COLO668 (cell line): ENCODE measurements around the gene MPST.
A peak's percentile ranks its signal among the peaks of the same experiment; 100 is the strongest.

ENCODE experiments used
- DNase-seq: peaks from one replicate; lab custom pipeline; 2025; ENCODE audit not compliant: unreplicated experiment; lab: John Stamatoyannopoulos, UW

Gene MPST

GRCh38 chr22:37021710-37022482 is 2.4 kb downstream of the MPST start:
- DNase-seq, result peak; percentile 54

GRCh38 chr22:37022483-37023337 is 3.2 kb downstream of the MPST start:
- no peak for DNase-seq

DNA sequence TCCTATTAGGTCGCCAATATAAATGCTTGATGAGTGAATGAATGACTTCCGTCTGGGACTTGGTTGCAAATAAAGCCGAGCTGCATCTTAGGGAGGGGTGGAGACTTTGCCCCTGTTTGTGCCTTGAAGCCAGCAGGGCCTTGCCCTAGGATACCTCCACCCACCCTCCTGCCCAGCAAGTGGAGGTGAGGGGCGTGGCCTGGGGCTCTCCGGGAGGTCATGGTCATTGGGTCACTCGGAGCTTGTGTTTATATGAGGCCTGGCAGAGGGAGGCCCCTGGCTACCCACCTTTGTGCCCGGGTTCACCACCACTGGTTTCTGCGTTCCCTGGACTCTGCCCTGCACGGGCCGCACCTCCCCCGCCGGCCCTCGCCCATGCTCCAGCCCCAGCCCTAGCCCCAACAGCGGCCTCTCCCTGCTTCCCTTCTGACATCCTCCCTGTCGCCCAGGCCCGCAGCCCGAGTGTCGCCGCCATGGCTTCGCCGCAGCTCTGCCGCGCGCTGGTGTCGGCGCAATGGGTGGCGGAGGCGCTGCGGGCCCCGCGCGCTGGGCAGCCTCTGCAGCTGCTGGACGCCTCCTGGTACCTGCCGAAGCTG is 4.3 kb downstream of the MPST start:
- no peak for DNase-seq

DNA sequence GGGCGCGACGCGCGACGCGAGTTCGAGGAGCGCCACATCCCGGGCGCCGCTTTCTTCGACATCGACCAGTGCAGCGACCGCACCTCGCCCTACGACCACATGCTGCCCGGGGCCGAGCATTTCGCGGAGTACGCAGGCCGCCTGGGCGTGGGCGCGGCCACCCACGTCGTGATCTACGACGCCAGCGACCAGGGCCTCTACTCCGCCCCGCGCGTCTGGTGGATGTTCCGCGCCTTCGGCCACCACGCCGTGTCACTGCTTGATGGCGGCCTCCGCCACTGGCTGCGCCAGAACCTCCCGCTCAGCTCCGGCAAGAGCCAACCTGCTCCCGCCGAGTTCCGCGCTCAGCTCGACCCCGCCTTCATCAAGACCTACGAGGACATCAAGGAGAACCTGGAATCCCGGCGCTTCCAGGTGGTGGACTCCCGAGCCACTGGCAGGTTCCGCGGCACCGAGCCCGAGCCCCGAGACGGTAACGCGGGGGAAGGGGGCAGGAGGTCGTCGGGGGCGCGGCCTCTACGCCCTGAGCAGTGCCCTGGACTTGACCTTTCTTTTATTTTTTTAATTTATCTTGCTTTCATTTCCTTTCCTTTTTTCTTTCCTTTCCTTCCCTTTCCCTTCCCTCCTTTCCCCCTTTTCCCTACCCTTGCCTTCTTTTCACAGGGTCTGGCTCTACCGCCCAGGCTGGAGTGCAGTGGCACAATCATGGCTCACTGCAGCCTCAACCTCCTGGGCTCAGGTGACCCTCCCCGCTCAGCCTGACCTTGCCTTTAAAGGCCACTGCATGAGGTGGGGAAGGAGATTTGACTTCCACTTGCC is 5.0 kb downstream of the MPST start:
- DNase-seq, result no peak

GRCh38 chr22:37025500-37026070 is 6.0 kb downstream of the MPST start:
- DNase-seq, result no peak

GRCh38 chr22:37026325-37026724 is 6.8 kb downstream of the MPST start:
- DNase-seq, result no peak

DNA sequence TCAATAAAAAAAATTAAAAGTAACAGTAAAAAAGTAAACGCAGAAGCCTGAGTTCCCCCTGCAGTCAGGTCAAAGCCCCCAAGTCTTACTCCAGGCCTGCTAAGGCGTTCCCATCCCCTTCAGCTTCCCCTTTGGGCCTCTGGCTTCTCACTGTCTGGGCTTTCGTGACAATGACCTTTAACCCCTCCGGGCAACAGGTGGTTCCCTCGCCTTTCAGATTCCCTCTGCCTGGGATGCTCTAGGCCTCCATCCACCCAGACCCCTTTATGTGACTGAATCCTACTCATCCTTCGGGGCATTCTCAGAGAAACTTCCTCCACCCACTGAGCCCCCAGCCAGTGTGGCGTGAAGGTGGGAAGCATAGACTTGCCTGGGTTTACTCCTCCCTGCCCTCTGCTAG is 8.0 kb downstream of the MPST start:
- DNase-seq, result no peak

- DNase-seq, result no peak
Observed at GRCh38 chr22:37028692-37029674, 9.4 kb downstream of the MPST start.

DNA sequence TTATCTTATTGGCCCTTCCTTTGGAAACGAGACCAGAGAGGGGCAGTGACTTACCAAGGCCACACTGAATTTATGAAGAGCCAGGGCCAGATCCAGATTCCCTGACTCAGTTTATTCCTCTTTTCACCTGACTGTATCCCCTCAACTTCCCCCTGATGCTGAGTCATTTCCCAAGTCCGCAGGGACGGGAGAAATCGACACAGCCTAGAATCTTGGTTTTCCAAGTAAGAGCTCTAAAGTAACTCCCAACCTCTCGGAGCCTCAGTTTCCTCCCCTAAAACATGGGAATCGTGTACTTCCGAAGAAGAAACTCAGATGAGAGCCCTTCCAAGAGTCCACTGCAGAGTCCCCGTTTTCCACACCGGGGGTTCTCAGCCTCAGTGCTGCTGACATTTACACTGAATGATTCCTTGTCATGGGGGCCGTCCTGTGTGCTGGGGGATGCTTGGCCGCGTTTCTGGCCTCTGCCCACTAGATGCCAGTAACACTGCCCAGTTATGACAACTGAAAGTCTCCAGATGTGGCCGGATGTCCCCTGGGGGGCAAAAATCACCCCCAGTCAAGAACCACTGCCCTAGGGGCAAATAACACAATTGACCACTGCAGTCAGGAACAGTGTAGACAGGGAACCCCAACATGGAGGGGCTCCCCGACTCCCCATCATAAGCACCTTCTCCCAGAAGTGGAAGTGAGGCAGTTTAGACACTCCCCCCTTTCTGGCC is 11.2 kb downstream of the MPST start:
- no peak for DNase-seq

DNA sequence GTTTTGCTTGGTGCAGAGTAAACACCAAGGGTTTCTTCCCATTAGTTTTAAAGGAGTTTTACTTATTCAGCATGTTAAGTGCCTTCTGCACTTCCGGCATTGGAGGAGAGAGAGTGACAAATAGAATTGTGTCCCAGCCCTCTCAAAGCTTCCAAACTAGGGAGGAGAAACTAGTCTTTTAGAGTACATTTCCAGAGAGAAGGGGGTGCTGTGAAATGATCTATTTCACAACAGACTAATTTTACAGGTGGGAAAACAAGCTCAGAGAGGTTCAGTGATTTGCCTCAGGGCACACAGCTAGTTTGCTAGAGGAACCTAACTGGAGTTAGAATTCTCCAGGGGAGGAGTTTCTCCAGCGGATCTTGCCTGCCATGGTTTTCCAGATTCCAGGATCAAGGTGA is 12.6 kb downstream of the MPST start:
- no peak for DNase-seq

DNA sequence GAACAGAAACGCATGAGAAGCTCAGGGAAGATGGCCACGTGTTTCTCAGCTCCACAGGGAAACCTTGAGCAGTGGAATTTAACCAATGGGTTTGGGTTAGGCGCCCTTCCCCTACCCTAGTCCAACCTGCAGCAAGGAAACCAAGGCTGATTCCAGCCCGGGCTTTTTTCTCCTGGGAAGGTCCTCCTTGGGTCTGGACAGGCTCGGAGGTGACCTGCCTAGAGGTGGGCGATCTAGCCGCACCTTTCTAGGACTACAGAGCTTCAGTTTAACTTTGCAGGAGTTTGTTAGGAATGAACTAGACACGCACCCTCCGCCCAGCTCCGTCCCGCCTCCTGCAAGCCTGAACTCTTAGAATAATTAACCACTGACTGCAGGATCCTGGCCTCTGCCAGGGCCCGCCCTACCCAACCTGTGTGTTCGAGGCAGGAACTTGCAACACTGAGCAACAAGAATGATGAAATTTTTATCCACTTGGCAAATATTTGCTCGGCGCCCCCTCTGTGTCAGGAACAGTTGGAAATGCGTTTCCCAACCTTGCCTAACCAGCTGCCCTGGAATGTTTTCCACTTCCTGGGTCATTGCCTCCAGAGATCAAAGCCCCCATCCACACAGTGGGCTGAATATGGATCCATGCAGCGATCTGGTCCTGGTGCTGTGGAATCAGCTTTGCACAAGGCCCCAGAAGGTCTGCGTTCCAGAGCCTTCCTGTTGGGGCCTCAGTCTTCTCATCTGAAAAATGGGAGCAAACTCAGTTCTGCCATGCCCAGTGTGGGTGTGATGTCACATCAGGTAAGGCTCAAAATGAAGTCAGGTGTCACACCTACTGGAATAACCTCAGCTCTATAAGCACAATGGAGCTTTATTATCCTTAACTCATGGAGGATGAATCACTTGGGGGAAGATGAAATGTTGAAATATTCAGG is 13.3 kb downstream of the MPST start:
- DNase-seq, result no peak

- no peak for DNase-seq
Observed at GRCh38 chr22:37033605-37034430, 14.3 kb downstream of the MPST start.

- DNase-seq, result no peak
Observed at GRCh38 chr22:37036655-37037377, 17.3 kb downstream of the MPST start.

DNA sequence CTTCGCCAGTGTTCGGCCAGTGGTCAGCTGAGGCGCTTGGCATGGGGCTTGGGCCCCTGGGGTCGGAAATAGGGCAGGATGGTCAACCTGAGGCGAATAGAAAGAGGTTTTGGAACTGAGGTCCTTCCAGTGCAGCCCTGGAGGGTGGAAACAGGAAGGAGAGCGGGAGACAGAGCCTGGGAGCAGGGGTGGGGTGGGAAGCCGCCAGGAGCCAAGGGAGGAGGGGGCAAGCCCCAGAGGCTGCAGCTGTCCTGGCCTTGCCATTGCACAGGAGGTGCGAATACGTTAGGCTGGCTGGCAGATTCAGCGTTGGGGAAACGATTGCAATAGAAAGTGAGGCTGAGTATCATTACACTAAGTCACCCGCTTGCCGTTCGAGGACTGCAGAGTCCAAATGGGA is 18.1 kb downstream of the MPST start:
- DNase-seq, result no peak

- no peak for DNase-seq
Observed at GRCh38 chr22:37039466-37039865, 19.9 kb downstream of the MPST start.

DNA sequence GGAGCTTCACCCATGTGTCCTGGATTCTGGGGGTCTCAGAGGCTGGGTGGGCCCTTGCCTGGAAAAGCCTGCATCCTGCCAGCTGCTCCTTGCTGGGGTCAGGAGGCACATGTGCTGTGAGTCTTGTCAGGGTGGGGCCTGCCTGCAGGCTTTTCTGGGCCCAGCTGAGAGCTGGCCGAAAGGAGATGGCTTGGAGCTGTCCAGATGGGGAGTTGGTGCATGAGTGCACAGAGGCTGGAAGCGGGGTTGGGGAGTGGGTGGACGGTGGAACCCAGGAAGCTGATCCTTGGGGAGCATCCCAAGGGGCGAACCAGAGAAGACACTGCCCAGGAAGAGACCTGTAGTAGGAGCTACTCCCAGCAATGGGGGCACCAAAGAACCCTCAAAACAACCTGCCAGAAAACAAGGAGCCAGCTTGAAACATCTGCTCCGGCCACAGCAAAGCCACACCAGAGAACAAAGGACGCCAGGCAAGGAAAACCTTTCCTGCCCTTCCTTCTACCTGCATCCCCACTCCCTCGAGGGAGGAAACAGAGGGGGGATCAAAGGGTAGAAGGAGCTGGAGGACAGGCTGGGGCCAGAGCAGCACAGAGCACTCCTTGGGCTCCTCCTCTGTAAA is 23.8 kb downstream of the MPST start:
- DNase-seq, result no peak
